HepG2 (cell line): Measurements from ENCODE around the gene MYO3B. TPM values are rescaled to one million over a fixed set of nuclear protein-coding genes. Genes with fewer than 3 reads are reported as not detected.

Experiments used
- BCL6 ChIP-seq: IDR thresholded peaks from 2 replicates; pipeline ENCODE4 v1.6.1; 2016; ENCODE audit warnings: missing genetic modification reagents, missing compliant biosample characterization
- CC2D1A ChIP-seq: sonication (generic); formaldehyde crosslinking; IDR thresholded peaks from 2 replicates; pipeline ENCODE4 v1.8.1; 2023; ENCODE audit warnings: mild to moderate bottlenecking, missing genetic modification reagents
- EZH2 ChIP-seq: conservative IDR thresholded peaks from 2 replicates; pipeline ENCODE4 v1.6.1; 2012; ENCODE audit warnings: mild to moderate bottlenecking, low read depth, low read length, moderate library complexity
- FOXC1 ChIP-seq: sonication (generic); formaldehyde crosslinking; IDR thresholded peaks from 2 replicates; pipeline ENCODE4 v1.8.0; 2022; ENCODE audit warnings: mild to moderate bottlenecking, missing genetic modification reagents, borderline replicate concordance
- GFI1 ChIP-seq: sonication (generic); formaldehyde crosslinking; IDR thresholded peaks from 2 replicates; pipeline ENCODE4 v1.5.0; 2020; ENCODE audit warnings: missing genetic modification reagents, mild to moderate bottlenecking, borderline replicate concordance
- MEIS2 ChIP-seq: sonication (generic); formaldehyde crosslinking; IDR thresholded peaks from 2 replicates; pipeline ENCODE4 v1.9.0; 2021; ENCODE audit warnings: mild to moderate bottlenecking, missing genetic modification reagents
- MTERF4 ChIP-seq: sonication (generic); formaldehyde crosslinking; IDR thresholded peaks from 2 replicates; pipeline ENCODE4 v1.8.0; 2023; ENCODE audit warnings: mild to moderate bottlenecking, missing genetic modification reagents
- NCOA2 ChIP-seq: sonication (generic); formaldehyde crosslinking; IDR thresholded peaks from 2 replicates; pipeline ENCODE4 v1.8.0; 2022; ENCODE audit warnings: inconsistent platforms
- RAD21 ChIP-seq: fragments of 450-650 bp; formaldehyde crosslinking; IDR thresholded peaks from 2 replicates; pipeline ENCODE4 v1.5.0; 2020; ENCODE audit warnings: mild to moderate bottlenecking
- SRSF1 ChIP-seq: fragments of 200-400 bp; formaldehyde crosslinking; optimal IDR thresholded peaks from 2 replicates; pipeline ENCODE3; 2017; ENCODE audit warnings: mild to moderate bottlenecking, low read depth, low read length, moderate library complexity
- TOE1 ChIP-seq: sonication (generic); formaldehyde crosslinking; IDR thresholded peaks from 2 replicates; pipeline ENCODE4 v1.4.0; 2020; ENCODE audit warnings: mild to moderate bottlenecking, missing genetic modification reagents
- ZBTB37 ChIP-seq: sonication (generic); formaldehyde crosslinking; IDR thresholded peaks from 2 replicates; pipeline ENCODE4 v1.4.0; 2020; ENCODE audit warnings: mild to moderate bottlenecking, missing genetic modification reagents
- ZNF572 ChIP-seq: sonication (generic); formaldehyde crosslinking; IDR thresholded peaks from 2 replicates; pipeline ENCODE4 v1.5.1; 2020; ENCODE audit warnings: mild to moderate bottlenecking, missing genetic modification reagents
- ZNF878 ChIP-seq: sonication (generic); formaldehyde crosslinking; IDR thresholded peaks from 2 replicates; pipeline ENCODE4 v1.8.1; 2023; ENCODE audit warnings: mild to moderate bottlenecking, missing genetic modification reagents, moderate library complexity
- polyA plus RNA-seq, 8 experiments: library from polyadenylated mRNA; depleted of rRNA in 3 of 8; stranded (reverse) in 7 of 8; unstranded in 1 of 8; fragments of >200 nt; fragmentation: Illumina TruSeq in 4 of 8; extraction: Trizol in 4 of 8; gene quantifications; 2 replicates each; pipeline versions ENCODE4 v1.2.1 to v1.2.3, GENCODE V29; 2011 to 2016; ENCODE audit warnings: low read depth in 4 of 8, missing spikeins in 1 of 8, mixed read lengths in 1 of 8; ENCODE audit not compliant: insufficient read depth in 1 of 8
- total RNA-seq, 5 experiments: library from RNA; depleted of rRNA; stranded (reverse); fragments of >200 nt; fragmentation: Illumina TruSeq; extraction: Trizol; gene quantifications; 2 replicates each; pipeline ENCODE4 v1.2.3, GENCODE V29; 2016; ENCODE audit warnings: low read depth in 1 of 5
- TF ChIP-seq, protein P1 (sequence below): sonication (generic); formaldehyde crosslinking; IDR thresholded peaks from 2 replicates; pipeline ENCODE4 v1.4.0; 2020; ENCODE audit warnings: missing genetic modification reagents, borderline replicate concordance
- TF ChIP-seq, protein P2 (sequence below): sonication (generic); formaldehyde crosslinking; IDR thresholded peaks from 2 replicates; pipeline ENCODE4 v1.8.0; 2022; ENCODE audit warnings: missing genetic modification reagents, mild to moderate bottlenecking, inconsistent platforms, borderline replicate concordance
- TF ChIP-seq, protein P3 (sequence below): sonication (generic); formaldehyde crosslinking; IDR thresholded peaks from 2 replicates; pipeline ENCODE4 v1.5.1; 2020; ENCODE audit warnings: mild to moderate bottlenecking, missing genetic modification reagents, moderate library complexity
- TF ChIP-seq, protein P4 (sequence below), 2 experiments: fragments of 450-650 bp in 1 of 2; sonication (generic) in 1 of 2; formaldehyde crosslinking; IDR thresholded peaks; 2 replicates each; pipeline versions ENCODE4 v1.5.0 to v1.8.0; 2020 to 2022; ENCODE audit warnings: mild to moderate bottlenecking in 1 of 2, missing genetic modification reagents in 1 of 2

Gene MYO3B
- total and polyA plus RNA-seq, 2 of the 13 experiments (the other 11 are each of a cell fraction or from before 2014, with no cell fraction given): 0.01 TPM; not detected in 1

DNA sequence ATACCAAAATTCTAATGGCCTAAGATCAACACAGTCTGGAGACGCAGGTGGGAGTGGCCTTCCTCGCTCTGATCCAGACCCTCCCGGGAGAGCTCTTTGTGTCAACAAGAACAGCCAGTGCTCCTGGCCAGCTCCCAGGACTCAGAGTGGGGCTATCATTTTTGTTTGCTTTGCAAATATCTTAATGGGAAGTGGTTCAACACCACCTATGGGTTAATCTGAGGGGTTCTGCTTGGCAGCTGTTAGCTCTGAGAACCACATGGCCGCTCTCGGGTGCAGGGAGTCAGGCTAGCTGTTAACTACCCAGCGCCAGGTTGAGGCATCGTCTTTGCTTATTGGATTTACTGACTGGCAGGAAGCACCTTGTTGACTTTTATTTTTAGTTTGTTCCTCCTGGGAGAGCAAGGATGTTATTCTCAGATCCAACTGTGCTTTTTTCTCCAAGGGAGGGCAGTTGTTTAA, 352.4 kb downstream of the MYO3B start (continued):
- TF ChIP-seq, protein P1, sequence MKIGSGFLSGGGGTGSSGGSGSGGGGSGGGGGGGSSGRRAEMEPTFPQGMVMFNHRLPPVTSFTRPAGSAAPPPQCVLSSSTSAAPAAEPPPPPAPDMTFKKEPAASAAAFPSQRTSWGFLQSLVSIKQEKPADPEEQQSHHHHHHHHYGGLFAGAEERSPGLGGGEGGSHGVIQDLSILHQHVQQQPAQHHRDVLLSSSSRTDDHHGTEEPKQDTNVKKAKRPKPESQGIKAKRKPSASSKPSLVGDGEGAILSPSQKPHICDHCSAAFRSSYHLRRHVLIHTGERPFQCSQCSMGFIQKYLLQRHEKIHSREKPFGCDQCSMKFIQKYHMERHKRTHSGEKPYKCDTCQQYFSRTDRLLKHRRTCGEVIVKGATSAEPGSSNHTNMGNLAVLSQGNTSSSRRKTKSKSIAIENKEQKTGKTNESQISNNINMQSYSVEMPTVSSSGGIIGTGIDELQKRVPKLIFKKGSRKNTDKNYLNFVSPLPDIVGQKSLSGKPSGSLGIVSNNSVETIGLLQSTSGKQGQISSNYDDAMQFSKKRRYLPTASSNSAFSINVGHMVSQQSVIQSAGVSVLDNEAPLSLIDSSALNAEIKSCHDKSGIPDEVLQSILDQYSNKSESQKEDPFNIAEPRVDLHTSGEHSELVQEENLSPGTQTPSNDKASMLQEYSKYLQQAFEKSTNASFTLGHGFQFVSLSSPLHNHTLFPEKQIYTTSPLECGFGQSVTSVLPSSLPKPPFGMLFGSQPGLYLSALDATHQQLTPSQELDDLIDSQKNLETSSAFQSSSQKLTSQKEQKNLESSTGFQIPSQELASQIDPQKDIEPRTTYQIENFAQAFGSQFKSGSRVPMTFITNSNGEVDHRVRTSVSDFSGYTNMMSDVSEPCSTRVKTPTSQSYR (CRISPR knock-in tag): no peak; the same call in 1 of the 2 replicates
- TF ChIP-seq SRSF1: no peak
- TF ChIP-seq RAD21 (CRISPR knock-in tag): 0 out of 2 replicates have a peak, but pooled peaks have one; percentile 39
- TF ChIP-seq FOXC1 (CRISPR knock-in tag): peak; percentile 84; the same call in 1 of the 2 replicates
- 0 out of 2 replicates have a peak, but pooled peaks have one; percentile 58 for TF ChIP-seq MTERF4 (CRISPR knock-in tag)
- peak; percentile 65; the same call in 1 of the 2 replicates for TF ChIP-seq MEIS2 (CRISPR knock-in tag)
- peak; percentile 60; the same call in 1 of the 2 replicates for TF ChIP-seq NCOA2 (CRISPR knock-in tag)
- TF ChIP-seq TOE1 (CRISPR knock-in tag): no peak
- TF ChIP-seq, protein P2, sequence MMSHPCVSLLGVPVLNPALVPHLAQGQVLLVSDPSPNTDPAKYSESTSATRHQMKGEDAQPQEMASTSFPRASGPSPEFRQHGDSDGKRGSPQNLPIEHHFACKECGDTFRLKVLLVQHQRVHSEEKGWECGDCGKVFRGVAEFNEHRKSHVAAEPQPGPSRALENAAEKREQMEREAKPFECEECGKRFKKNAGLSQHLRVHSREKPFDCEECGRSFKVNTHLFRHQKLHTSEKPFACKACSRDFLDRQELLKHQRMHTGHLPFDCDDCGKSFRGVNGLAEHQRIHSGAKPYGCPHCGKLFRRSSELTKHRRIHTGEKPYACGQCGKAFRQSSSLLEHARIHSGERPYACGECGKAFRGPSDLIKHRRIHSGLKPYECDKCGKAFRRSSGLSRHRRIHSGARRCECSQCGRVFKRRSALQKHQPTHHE (CRISPR knock-in tag): peak; percentile 37; the same call in 1 of the 2 replicates
- peak; percentile 29; the same call in 1 of the 2 replicates for TF ChIP-seq GFI1 (CRISPR knock-in tag)
- no peak for TF ChIP-seq ZNF878 (CRISPR knock-in tag)
- TF ChIP-seq, protein P3, sequence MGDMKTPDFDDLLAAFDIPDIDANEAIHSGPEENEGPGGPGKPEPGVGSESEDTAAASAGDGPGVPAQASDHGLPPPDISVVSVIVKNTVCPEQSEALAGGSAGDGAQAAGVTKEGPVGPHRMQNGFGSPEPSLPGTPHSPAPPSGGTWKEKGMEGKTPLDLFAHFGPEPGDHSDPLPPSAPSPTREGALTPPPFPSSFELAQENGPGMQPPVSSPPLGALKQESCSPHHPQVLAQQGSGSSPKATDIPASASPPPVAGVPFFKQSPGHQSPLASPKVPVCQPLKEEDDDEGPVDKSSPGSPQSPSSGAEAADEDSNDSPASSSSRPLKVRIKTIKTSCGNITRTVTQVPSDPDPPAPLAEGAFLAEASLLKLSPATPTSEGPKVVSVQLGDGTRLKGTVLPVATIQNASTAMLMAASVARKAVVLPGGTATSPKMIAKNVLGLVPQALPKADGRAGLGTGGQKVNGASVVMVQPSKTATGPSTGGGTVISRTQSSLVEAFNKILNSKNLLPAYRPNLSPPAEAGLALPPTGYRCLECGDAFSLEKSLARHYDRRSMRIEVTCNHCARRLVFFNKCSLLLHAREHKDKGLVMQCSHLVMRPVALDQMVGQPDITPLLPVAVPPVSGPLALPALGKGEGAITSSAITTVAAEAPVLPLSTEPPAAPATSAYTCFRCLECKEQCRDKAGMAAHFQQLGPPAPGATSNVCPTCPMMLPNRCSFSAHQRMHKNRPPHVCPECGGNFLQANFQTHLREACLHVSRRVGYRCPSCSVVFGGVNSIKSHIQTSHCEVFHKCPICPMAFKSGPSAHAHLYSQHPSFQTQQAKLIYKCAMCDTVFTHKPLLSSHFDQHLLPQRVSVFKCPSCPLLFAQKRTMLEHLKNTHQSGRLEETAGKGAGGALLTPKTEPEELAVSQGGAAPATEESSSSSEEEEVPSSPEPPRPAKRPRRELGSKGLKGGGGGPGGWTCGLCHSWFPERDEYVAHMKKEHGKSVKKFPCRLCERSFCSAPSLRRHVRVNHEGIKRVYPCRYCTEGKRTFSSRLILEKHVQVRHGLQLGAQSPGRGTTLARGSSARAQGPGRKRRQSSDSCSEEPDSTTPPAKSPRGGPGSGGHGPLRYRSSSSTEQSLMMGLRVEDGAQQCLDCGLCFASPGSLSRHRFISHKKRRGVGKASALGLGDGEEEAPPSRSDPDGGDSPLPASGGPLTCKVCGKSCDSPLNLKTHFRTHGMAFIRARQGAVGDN (CRISPR knock-in tag): no peak; the same call in 1 of the 2 replicates
- TF ChIP-seq, protein P4, sequence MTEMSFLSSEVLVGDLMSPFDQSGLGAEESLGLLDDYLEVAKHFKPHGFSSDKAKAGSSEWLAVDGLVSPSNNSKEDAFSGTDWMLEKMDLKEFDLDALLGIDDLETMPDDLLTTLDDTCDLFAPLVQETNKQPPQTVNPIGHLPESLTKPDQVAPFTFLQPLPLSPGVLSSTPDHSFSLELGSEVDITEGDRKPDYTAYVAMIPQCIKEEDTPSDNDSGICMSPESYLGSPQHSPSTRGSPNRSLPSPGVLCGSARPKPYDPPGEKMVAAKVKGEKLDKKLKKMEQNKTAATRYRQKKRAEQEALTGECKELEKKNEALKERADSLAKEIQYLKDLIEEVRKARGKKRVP (CRISPR knock-in tag; IDR thresholded peaks at IDR 0.05): no peak
- TF ChIP-seq ZBTB37 (CRISPR knock-in tag): no peak
- no peak for TF ChIP-seq CC2D1A (CRISPR knock-in tag)
- no peak for TF ChIP-seq ZNF572
- TF ChIP-seq EZH2: no peak
- TF ChIP-seq BCL6: peak; percentile 45
